Neural cell (in vitro differentiated cells): ENCODE data around the gene SMIM21.

Experiments used
- CTCF ChIP-seq: fragments of 450-650 bp; IDR thresholded peaks from 2 replicates; pipeline ENCODE4 v1.5.1; 2014; ENCODE audit warnings: antibody characterized with exemption, mild to moderate bottlenecking, moderate library complexity; ENCODE audit not compliant: poor library complexity, severe bottlenecking
- EP300 ChIP-seq: fragments of 450-650 bp; conservative IDR thresholded peaks from 2 replicates; pipeline ENCODE4 v1.6.1; 2014; ENCODE audit warnings: antibody characterized with exemption, mild to moderate bottlenecking, moderate library complexity; ENCODE audit not compliant: poor library complexity, severe bottlenecking
- EZH2 ChIP-seq: fragments of 200-600, 300-800 bp; shearing (Covaris generic), sonication (generic); IDR thresholded peaks from 2 replicates; pipeline ENCODE4 v1.6.1; 2014; ENCODE audit warnings: antibody characterized with exemption, low read length, borderline replicate concordance, mild to moderate bottlenecking; ENCODE audit not compliant: insufficient read depth, poor library complexity, severe bottlenecking
- MXI1 ChIP-seq: fragments of 450-650 bp; conservative IDR thresholded peaks from 2 replicates; pipeline ENCODE4 v1.6.1; 2014; ENCODE audit warnings: antibody characterized with exemption, mild to moderate bottlenecking; ENCODE audit not compliant: poor library complexity, severe bottlenecking
- POLR2AphosphoS5 ChIP-seq: IDR thresholded peaks from 2 replicates; pipeline ENCODE4 v1.6.1; 2012
- RAD21 ChIP-seq: fragments of 450-650 bp; conservative IDR thresholded peaks from 2 replicates; pipeline ENCODE4 v1.6.1; 2014; ENCODE audit warnings: antibody characterized with exemption, mild to moderate bottlenecking, moderate library complexity
- REST ChIP-seq: IDR thresholded peaks from 2 replicates; pipeline ENCODE4 v1.6.1; 2012; ENCODE audit warnings: borderline replicate concordance
- SMC3 ChIP-seq: fragments of 450-650 bp; conservative IDR thresholded peaks from 2 replicates; pipeline ENCODE4 v1.6.1; 2014; ENCODE audit warnings: antibody characterized with exemption, mild to moderate bottlenecking, moderate library complexity; ENCODE audit not compliant: poor library complexity
- TAF1 ChIP-seq: IDR thresholded peaks from 2 replicates; pipeline ENCODE4 v1.6.1; 2012; ENCODE audit warnings: low read depth

GRCh38 chr18:75418293-75419005, 9.1 kb downstream of the SMIM21 start:
- TF ChIP-seq CTCF (no peak), MXI1 (no peak), POLR2AphosphoS5 (no peak), EZH2 (no peak), REST (no peak), RAD21 (no peak), EP300 (no peak), TAF1 (no peak), SMC3 (no peak)
